Transverse colon (tissue), 4 donors: ENCODE measurements around the gene INTS15.

Experiments used
- POLR2A ChIP-seq: fragments of 450-650 bp; IDR thresholded peaks from one replicate; pipeline ENCODE4 v1.6.1; 2016; ENCODE audit warnings: antibody characterized with exemption, mild to moderate bottlenecking, moderate library complexity
- POLR2AphosphoS5 ChIP-seq, 3 donors: sonication (generic); formaldehyde crosslinking; IDR thresholded peaks; one replicate each; pipeline ENCODE4 v1.6.1; 2016; ENCODE audit warnings: antibody characterized with exemption in 3 of 3
- TF ChIP-seq, protein P1 (sequence below), 5 experiments: fragments of 200-600 bp in 3 of 5; fragments of 450-650 bp in 2 of 5; sonication (generic) in 3 of 5; IDR thresholded peaks; 1 replicate in 2 of 5; 2 replicates in 3 of 5; pipeline ENCODE4 v1.5.1; 2016 to 2017; ENCODE audit warnings: antibody characterized with exemption in 5 of 5, inconsistent platforms in 3 of 5, mild to moderate bottlenecking in 2 of 5, moderate library complexity in 1 of 5

DNA sequence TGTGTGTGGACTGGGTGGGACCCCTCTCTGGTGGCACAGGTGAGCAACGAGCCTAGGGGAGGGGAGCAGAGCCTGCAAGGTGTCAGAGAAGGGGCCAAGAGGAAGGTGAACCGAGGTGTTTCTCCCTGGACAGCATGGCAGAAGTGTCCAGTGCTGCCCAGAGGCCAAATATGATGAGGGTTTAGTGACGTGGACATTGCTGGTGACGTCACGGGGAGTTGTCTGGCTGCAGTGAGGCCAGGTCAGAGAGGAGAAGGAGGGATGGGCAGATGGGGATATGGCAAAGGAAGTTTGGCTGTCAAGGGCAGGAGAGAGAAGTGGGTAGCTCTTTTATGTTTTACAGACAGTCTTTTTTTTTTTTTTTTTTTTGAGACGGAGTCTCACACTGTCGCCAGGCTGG, 23.0 kb downstream of the INTS15 start:
- TF ChIP-seq, protein P1, sequence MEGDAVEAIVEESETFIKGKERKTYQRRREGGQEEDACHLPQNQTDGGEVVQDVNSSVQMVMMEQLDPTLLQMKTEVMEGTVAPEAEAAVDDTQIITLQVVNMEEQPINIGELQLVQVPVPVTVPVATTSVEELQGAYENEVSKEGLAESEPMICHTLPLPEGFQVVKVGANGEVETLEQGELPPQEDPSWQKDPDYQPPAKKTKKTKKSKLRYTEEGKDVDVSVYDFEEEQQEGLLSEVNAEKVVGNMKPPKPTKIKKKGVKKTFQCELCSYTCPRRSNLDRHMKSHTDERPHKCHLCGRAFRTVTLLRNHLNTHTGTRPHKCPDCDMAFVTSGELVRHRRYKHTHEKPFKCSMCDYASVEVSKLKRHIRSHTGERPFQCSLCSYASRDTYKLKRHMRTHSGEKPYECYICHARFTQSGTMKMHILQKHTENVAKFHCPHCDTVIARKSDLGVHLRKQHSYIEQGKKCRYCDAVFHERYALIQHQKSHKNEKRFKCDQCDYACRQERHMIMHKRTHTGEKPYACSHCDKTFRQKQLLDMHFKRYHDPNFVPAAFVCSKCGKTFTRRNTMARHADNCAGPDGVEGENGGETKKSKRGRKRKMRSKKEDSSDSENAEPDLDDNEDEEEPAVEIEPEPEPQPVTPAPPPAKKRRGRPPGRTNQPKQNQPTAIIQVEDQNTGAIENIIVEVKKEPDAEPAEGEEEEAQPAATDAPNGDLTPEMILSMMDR (IDR thresholded peaks at IDR 0.05): no peak
- TF ChIP-seq POLR2A (no peak), POLR2AphosphoS5 (IDR thresholded peaks at IDR 0.05) (no peak)
